Activated naive CD8-positive, alpha-beta T cell treated with anti-CD3 and anti-CD28 coated beads for 36 hours (primary cell): Measurements from ENCODE around the gene OR7C2. TPM values are rescaled to one million over a fixed set of nuclear protein-coding genes. Genes with fewer than 3 reads are reported as not detected.
"Not testable (repeated sequence)": the region's sequence is repeated elsewhere in the genome, so short reads cannot be mapped to it uniquely, and the experiment has no call there.

Source experiments
- DNase-seq: peaks from one replicate; pipeline ENCODE4 v3.0.0; 2021
- H3K27ac Mint-ChIP-seq: one replicate; pipeline ENCODE4 v1.8.0; 2022; ENCODE audit warnings: mild to moderate bottlenecking, moderate library complexity, mixed read lengths
- H3K27me3 Mint-ChIP-seq: one replicate; pipeline ENCODE4 v1.8.0; 2022; ENCODE audit warnings: mild to moderate bottlenecking, mixed read lengths
- H3K36me3 Mint-ChIP-seq: one replicate; pipeline ENCODE4 v1.8.0; 2021; ENCODE audit warnings: mild to moderate bottlenecking, mixed read lengths
- H3K4me1 Mint-ChIP-seq: one replicate; pipeline ENCODE4 v1.8.0; 2021; ENCODE audit warnings: mixed read lengths
- H3K4me3 Mint-ChIP-seq: one replicate; pipeline ENCODE4 v1.8.0; 2022; ENCODE audit warnings: mild to moderate bottlenecking, moderate library complexity, mixed read lengths
- H3K9me3 Mint-ChIP-seq: one replicate; pipeline ENCODE4 v1.8.0; 2022; ENCODE audit warnings: mixed read lengths
- total RNA-seq, 2 experiments: library from RNA; stranded (reverse); gene quantifications; one replicate each; pipeline ENCODE4 v1.2.3, GENCODE V29; 2021

OR7C2 gene
- total RNA-seq, result not detected

- no peak within 1 kb of the TSS for H3K4me3 Mint-ChIP-seq
- peaks cover 10% of the 10 kb centered on the region for H3K27me3 Mint-ChIP-seq
- DNase-seq, result no peak
- H3K4me1 Mint-ChIP-seq, result peaks cover 6% of the 10 kb centered on the region
- no peaks in the 10 kb centered on the region for H3K36me3 Mint-ChIP-seq
- no peak within 1 kb of the TSS for H3K27ac Mint-ChIP-seq
- H3K9me3 Mint-ChIP-seq, result no peaks in the 10 kb centered on the region
Measured at GRCh38 chr19:14941189-14941588, at the start of gene OR7C2. Gene OR7C2 (plus strand): TSS chr19:14941489. CDS start chr19:14941489, 0 bp downstream.

GRCh38 chr19:14901675-14902260, 39.5 kb upstream of the OR7C2 start:
- H3K4me3 Mint-ChIP-seq, result no peak overlapping the region
- DNase-seq, result no peak
- H3K27ac Mint-ChIP-seq, result no peak overlapping the region
- H3K4me1 Mint-ChIP-seq, result peaks cover 4% of the 10 kb centered on the region
- H3K27me3 Mint-ChIP-seq, result peaks cover 49% of the 10 kb centered on the region
- no peaks in the 10 kb centered on the region for H3K36me3 Mint-ChIP-seq
- no peaks in the 10 kb centered on the region for H3K9me3 Mint-ChIP-seq

- Mint-ChIP-seq H3K27me3 (peaks cover 25% of the 10 kb centered on the region), H3K36me3 (no peaks in the 10 kb centered on the region), H3K27ac (no peak overlapping the region), H3K4me3 (no peak overlapping the region), H3K4me1 (peaks cover 4% of the 10 kb centered on the region), H3K9me3 (no peaks in the 10 kb centered on the region)
- no peak for DNase-seq
Measured at GRCh38 chr19:14906711-14907110, 34.6 kb upstream of the OR7C2 start.

GRCh38 chr19:14915116-14915515, 26.2 kb upstream of the OR7C2 start:
- Mint-ChIP-seq H3K4me3 (no peak overlapping the region), H3K9me3 (peaks cover 11% of the 10 kb centered on the region), H3K36me3 (no peaks in the 10 kb centered on the region), H3K27me3 (peaks cover 39% of the 10 kb centered on the region), H3K27ac (no peak overlapping the region), H3K4me1 (no peaks in the 10 kb centered on the region)
- DNase-seq, result no peak

GRCh38 chr19:14916848-14917247, 24.4 kb upstream of the OR7C2 start:
- peaks cover 11% of the 10 kb centered on the region for H3K9me3 Mint-ChIP-seq
- no peak overlapping the region for H3K27ac Mint-ChIP-seq
- DNase-seq, result no peak
- H3K4me1 Mint-ChIP-seq, result no peaks in the 10 kb centered on the region
- no peak overlapping the region for H3K4me3 Mint-ChIP-seq
- H3K27me3 Mint-ChIP-seq, result peaks cover 39% of the 10 kb centered on the region
- H3K36me3 Mint-ChIP-seq, result no peaks in the 10 kb centered on the region

GRCh38 chr19:14933506-14933905, 7.8 kb upstream of the OR7C2 start:
- Mint-ChIP-seq H3K9me3 (peaks cover 4% of the 10 kb centered on the region), H3K27me3 (peaks cover 20% of the 10 kb centered on the region), H3K36me3 (no peaks in the 10 kb centered on the region), H3K4me1 (no peaks in the 10 kb centered on the region), H3K27ac (no peak overlapping the region), H3K4me3 (no peak overlapping the region)
- DNase-seq, result no peak

- no peak for DNase-seq
- Mint-ChIP-seq H3K4me1 (peaks cover 6% of the 10 kb centered on the region), H3K27ac (no peak overlapping the region), H3K9me3 (no peaks in the 10 kb centered on the region), H3K27me3 (peaks cover 10% of the 10 kb centered on the region), H3K36me3 (no peaks in the 10 kb centered on the region), H3K4me3 (no peak overlapping the region)
Measured at GRCh38 chr19:14940266-14940665, 1.0 kb upstream of the OR7C2 start.

- H3K27me3 Mint-ChIP-seq, result peaks cover 9% of the 10 kb centered on the region
- H3K4me1 Mint-ChIP-seq, result peaks cover 6% of the 10 kb centered on the region
- DNase-seq, result no peak
- no peaks in the 10 kb centered on the region for H3K9me3 Mint-ChIP-seq
- H3K36me3 Mint-ChIP-seq, result no peaks in the 10 kb centered on the region
- no peak overlapping the region for H3K4me3 Mint-ChIP-seq
- H3K27ac Mint-ChIP-seq, result no peak overlapping the region
Measured at GRCh38 chr19:14943601-14944000, 2.3 kb downstream of the OR7C2 start.

GRCh38 chr19:14944456-14944855, 3.2 kb downstream of the OR7C2 start:
- no peak overlapping the region for H3K27ac Mint-ChIP-seq
- H3K36me3 Mint-ChIP-seq, result no peaks in the 10 kb centered on the region
- no peaks in the 10 kb centered on the region for H3K9me3 Mint-ChIP-seq
- H3K4me3 Mint-ChIP-seq, result no peak overlapping the region
- peaks cover 3% of the 10 kb centered on the region for H3K27me3 Mint-ChIP-seq
- DNase-seq, result no peak
- peaks cover 6% of the 10 kb centered on the region for H3K4me1 Mint-ChIP-seq

GRCh38 chr19:14949413-14949812, 8.1 kb downstream of the OR7C2 start:
- not testable (repeated sequence) for H3K9me3 Mint-ChIP-seq, H3K27me3 Mint-ChIP-seq, H3K4me1 Mint-ChIP-seq, DNase-seq, H3K27ac Mint-ChIP-seq, H3K36me3 Mint-ChIP-seq, H3K4me3 Mint-ChIP-seq

- H3K27me3 Mint-ChIP-seq, result peaks cover 13% of the 10 kb centered on the region
- H3K4me3 Mint-ChIP-seq, result no peak overlapping the region
- no peak for DNase-seq
- no peaks in the 10 kb centered on the region for H3K9me3 Mint-ChIP-seq
- H3K36me3 Mint-ChIP-seq, result no peaks in the 10 kb centered on the region
- no peaks in the 10 kb centered on the region for H3K4me1 Mint-ChIP-seq
- no peak overlapping the region for H3K27ac Mint-ChIP-seq
Measured at GRCh38 chr19:14949876-14950275, 8.6 kb downstream of the OR7C2 start.

GRCh38 chr19:14950421-14950820, 9.1 kb downstream of the OR7C2 start:
- no peak for DNase-seq
- peaks cover 15% of the 10 kb centered on the region for H3K27me3 Mint-ChIP-seq
- H3K36me3 Mint-ChIP-seq, result no peaks in the 10 kb centered on the region
- H3K9me3 Mint-ChIP-seq, result no peaks in the 10 kb centered on the region
- H3K4me1 Mint-ChIP-seq, result no peaks in the 10 kb centered on the region
- no peak overlapping the region for H3K27ac Mint-ChIP-seq
- no peak overlapping the region for H3K4me3 Mint-ChIP-seq

- no peaks in the 10 kb centered on the region for H3K4me1 Mint-ChIP-seq
- DNase-seq, result no peak
- H3K4me3 Mint-ChIP-seq, result no peak overlapping the region
- H3K36me3 Mint-ChIP-seq, result no peaks in the 10 kb centered on the region
- H3K27me3 Mint-ChIP-seq, result peaks cover 19% of the 10 kb centered on the region
- H3K9me3 Mint-ChIP-seq, result peaks cover 8% of the 10 kb centered on the region
- H3K27ac Mint-ChIP-seq, result no peak overlapping the region
Measured at GRCh38 chr19:14952767-14953166, 11.5 kb downstream of the OR7C2 start.

GRCh38 chr19:14954071-14954655, 12.9 kb downstream of the OR7C2 start:
- Mint-ChIP-seq H3K9me3 (peaks cover 8% of the 10 kb centered on the region), H3K27me3 (peaks cover 19% of the 10 kb centered on the region), H3K36me3 (no peaks in the 10 kb centered on the region), H3K4me1 (no peaks in the 10 kb centered on the region), H3K27ac (no peak overlapping the region), H3K4me3 (no peak overlapping the region)
- DNase-seq, result peak; percentile 2

GRCh38 chr19:14957464-14957863, 16.2 kb downstream of the OR7C2 start:
- Mint-ChIP-seq H3K4me1 (no peaks in the 10 kb centered on the region), H3K27me3 (peaks cover 19% of the 10 kb centered on the region), H3K4me3 (no peak overlapping the region), H3K27ac (no peak overlapping the region), H3K36me3 (no peaks in the 10 kb centered on the region), H3K9me3 (peaks cover 12% of the 10 kb centered on the region)
- DNase-seq, result no peak

GRCh38 chr19:14959263-14959662, 18.0 kb downstream of the OR7C2 start:
- no peak for DNase-seq
- peaks cover 16% of the 10 kb centered on the region for H3K9me3 Mint-ChIP-seq
- H3K36me3 Mint-ChIP-seq, result no peaks in the 10 kb centered on the region
- H3K27ac Mint-ChIP-seq, result no peak overlapping the region
- no peak overlapping the region for H3K4me3 Mint-ChIP-seq
- peaks cover 15% of the 10 kb centered on the region for H3K27me3 Mint-ChIP-seq
- H3K4me1 Mint-ChIP-seq, result no peaks in the 10 kb centered on the region
